ENCODE results near the gene ADD1. TPM values are rescaled to one million over a fixed set of nuclear protein-coding genes. Genes with fewer than 3 reads are reported as not detected.

The ADD1 gene
- total RNA-seq, 2 experiments from 2014 or later, result 252 to 255 TPM

GRCh38 chr4:2938906-2939305, 95.3 kb downstream of the ADD1 start:
- peaks cover 61% of the 10 kb centered on the region for H3K4me1 Mint-ChIP-seq (ENCODE audit: low read depth)

GRCh38 chr4:2939383-2940243, 96.0 kb downstream of the ADD1 start:
- ATAC-seq (no peak), DNase-seq (no peak)
- POLR2A ChIA-PET, result interaction anchor here (0.5 kb wide), 1 partner anchor 404 kb away, joined by 3 read pairs; no protein-coding TSS in a partner anchor
- Mint-ChIP-seq H3K27ac (no peak overlapping the region), H3K4me3 (no peak overlapping the region), H3K36me3 (ENCODE audit: low read depth) (peaks cover 68% of the 10 kb centered on the region), H3K27me3 (ENCODE audit: low read depth) (no peaks in the 10 kb centered on the region), H3K9me3 (ENCODE audit: insufficient read depth) (no peaks in the 10 kb centered on the region), H3K4me1 (ENCODE audit: low read depth) (peaks cover 61% of the 10 kb centered on the region)
- CTCF ChIA-PET, result no interaction called here

More at GRCh38 chr4:2938906-2939305, 95.3 kb downstream of the ADD1 start:
- ChIA-PET POLR2A (no interaction called here), CTCF (interaction anchor here (4.3 kb wide), 1 partner anchor 15 kb away, joined by 44 read pairs; no protein-coding TSS in a partner anchor)
- Mint-ChIP-seq H3K4me3 (no peak overlapping the region), H3K27me3 (ENCODE audit: low read depth) (no peaks in the 10 kb centered on the region), H3K27ac (no peak overlapping the region), H3K36me3 (ENCODE audit: low read depth) (peaks cover 63% of the 10 kb centered on the region), H3K9me3 (ENCODE audit: insufficient read depth) (no peaks in the 10 kb centered on the region)
- no peak for ATAC-seq
- DNase-seq, result no peak

- H3K27ac Mint-ChIP-seq, result peak overlapping the region; percentile 70
- DNase-seq, result no peak
These were observed 96.9 kb downstream of the ADD1 start for GRCh38 chr4:2940267-2941137.

GRCh38 chr4:2941138-2942036, 97.7 kb downstream of the ADD1 start:
- Mint-ChIP-seq H3K4me3 (no peak overlapping the region), H3K9me3 (ENCODE audit: insufficient read depth) (no peaks in the 10 kb centered on the region), H3K4me1 (ENCODE audit: low read depth) (peaks cover 50% of the 10 kb centered on the region), H3K27me3 (ENCODE audit: low read depth) (no peaks in the 10 kb centered on the region), H3K36me3 (ENCODE audit: low read depth) (peaks cover 72% of the 10 kb centered on the region), H3K27ac (peak overlapping the region; percentile 84)
- ChIA-PET POLR2A (interaction anchor here (0.8 kb wide), 1 partner anchor 205 kb away, joined by 3 read pairs; no protein-coding TSS in a partner anchor), CTCF (interaction anchor here (0.7 to 1.3 kb wide), 2 partner anchors 13 to 130 kb away, joined by 3 read pairs; no protein-coding TSS in a partner anchor)
- DNase-seq (no peak), ATAC-seq (no peak)

More at GRCh38 chr4:2940267-2941137, 96.9 kb downstream of the ADD1 start:
- Mint-ChIP-seq H3K36me3 (ENCODE audit: low read depth) (peaks cover 71% of the 10 kb centered on the region), H3K27me3 (ENCODE audit: low read depth) (no peaks in the 10 kb centered on the region), H3K9me3 (ENCODE audit: insufficient read depth) (no peaks in the 10 kb centered on the region), H3K4me1 (ENCODE audit: low read depth) (peaks cover 59% of the 10 kb centered on the region), H3K4me3 (no peak overlapping the region)
- ChIA-PET POLR2A (interaction anchor here (0.5 kb wide), 1 partner anchor 404 kb away, joined by 3 read pairs; no protein-coding TSS in a partner anchor), CTCF (interaction anchor here (1.3 kb wide), 1 partner anchor 13 kb away, joined by 3 read pairs; no protein-coding TSS in a partner anchor)
- ATAC-seq, result no peak

GRCh38 chr4:2942037-2942531, 98.4 kb downstream of the ADD1 start:
- peak overlapping the region; percentile 15 for H3K4me3 Mint-ChIP-seq
- ChIA-PET CTCF (interaction anchor here (0.7 to 1.1 kb wide), 2 partner anchors 12 to 130 kb away, joined by 3 to 4 read pairs; no protein-coding TSS in a partner anchor), POLR2A (no interaction called here)
- ATAC-seq, result peak; percentile 25
- no peak for DNase-seq
- H3K4me1 Mint-ChIP-seq (ENCODE audit: low read depth), result peaks cover 43% of the 10 kb centered on the region
- no peaks in the 10 kb centered on the region for H3K9me3 Mint-ChIP-seq (ENCODE audit: insufficient read depth)
- H3K36me3 Mint-ChIP-seq (ENCODE audit: low read depth), result peaks cover 70% of the 10 kb centered on the region
- H3K27me3 Mint-ChIP-seq (ENCODE audit: low read depth), result no peaks in the 10 kb centered on the region
- peak overlapping the region; percentile 84 for H3K27ac Mint-ChIP-seq

GRCh38 chr4:2942532-2943363, 99.1 kb downstream of the ADD1 start:
- POLR2A ChIA-PET, result no interaction called here
- CTCF ChIA-PET, result interaction anchor here (1.1 to 1.8 kb wide), 2 partner anchors 12 to 179 kb away, joined by 4 to 5 read pairs; no protein-coding TSS in a partner anchor
- peaks cover 38% of the 10 kb centered on the region for H3K4me1 Mint-ChIP-seq (ENCODE audit: low read depth)
- peak overlapping the region; percentile 15 for H3K4me3 Mint-ChIP-seq
- peak overlapping the region; percentile 84 for H3K27ac Mint-ChIP-seq
- no peaks in the 10 kb centered on the region for H3K9me3 Mint-ChIP-seq (ENCODE audit: insufficient read depth)
- ATAC-seq, result peak; percentile 35
- no peaks in the 10 kb centered on the region for H3K27me3 Mint-ChIP-seq (ENCODE audit: low read depth)
- peaks cover 70% of the 10 kb centered on the region for H3K36me3 Mint-ChIP-seq (ENCODE audit: low read depth)
- no peak for DNase-seq

- Mint-ChIP-seq H3K27ac (peak overlapping the region; percentile 52), H3K36me3 (ENCODE audit: low read depth) (peaks cover 73% of the 10 kb centered on the region), H3K9me3 (ENCODE audit: insufficient read depth) (no peaks in the 10 kb centered on the region), H3K4me1 (ENCODE audit: low read depth) (peaks cover 36% of the 10 kb centered on the region), H3K27me3 (ENCODE audit: low read depth) (no peaks in the 10 kb centered on the region), H3K4me3 (no peak overlapping the region)
- ATAC-seq, result no peak
- no peak for DNase-seq
- ChIA-PET POLR2A (no interaction called here), CTCF (interaction anchor here (0.6 to 2.4 kb wide), 6 partner anchors 8 to 179 kb away, joined by 3 to 12 read pairs (median 4); no protein-coding TSS in a partner anchor)
These were observed 99.9 kb downstream of the ADD1 start for GRCh38 chr4:2943364-2944090.

GRCh38 chr4:2944091-2944482, 100.4 kb downstream of the ADD1 start:
- ChIA-PET CTCF (interaction anchor here (0.6 to 2.4 kb wide), 5 partner anchors 9 to 180 kb away, joined by 3 to 12 read pairs (median 5); no protein-coding TSS in a partner anchor), POLR2A (interaction anchor here (1.8 kb wide), 1 partner anchor 8 kb away, joined by 4 read pairs; no protein-coding TSS in a partner anchor)
- Mint-ChIP-seq H3K4me1 (ENCODE audit: low read depth) (peaks cover 32% of the 10 kb centered on the region), H3K27ac (no peak overlapping the region), H3K36me3 (ENCODE audit: low read depth) (peaks cover 74% of the 10 kb centered on the region), H3K27me3 (ENCODE audit: low read depth) (no peaks in the 10 kb centered on the region), H3K9me3 (ENCODE audit: insufficient read depth) (no peaks in the 10 kb centered on the region), H3K4me3 (no peak overlapping the region)
- DNase-seq, result no peak
- ATAC-seq, result no peak

- peaks cover 74% of the 10 kb centered on the region for H3K36me3 Mint-ChIP-seq (ENCODE audit: low read depth)
- POLR2A ChIA-PET, result interaction anchor here (1.0 to 1.8 kb wide), 2 partner anchors 8 to 9 kb away, joined by 3 to 4 read pairs; no protein-coding TSS in a partner anchor
These were observed 101.2 kb downstream of the ADD1 start for GRCh38 chr4:2944586-2945526.

More at GRCh38 chr4:2944586-2945526, 101.2 kb downstream of the ADD1 start:
- H3K9me3 Mint-ChIP-seq (ENCODE audit: insufficient read depth), result no peaks in the 10 kb centered on the region
- peaks cover 28% of the 10 kb centered on the region for H3K4me1 Mint-ChIP-seq (ENCODE audit: low read depth)
- CTCF ChIA-PET, result interaction anchor here (1.2 to 2.4 kb wide), 5 partner anchors 9 to 181 kb away, joined by 3 to 12 read pairs (median 5); no protein-coding TSS in a partner anchor
- no peak overlapping the region for H3K4me3 Mint-ChIP-seq
- DNase-seq (no peak), ATAC-seq (no peak)
- H3K27me3 Mint-ChIP-seq (ENCODE audit: low read depth), result no peaks in the 10 kb centered on the region
- H3K27ac Mint-ChIP-seq, result no peak overlapping the region
